ENCODE measurements around the gene C14orf180. TPM values are rescaled to one million over a fixed set of nuclear protein-coding genes. Genes with fewer than 3 reads are reported as not detected.

Gene C14orf180
- polyA plus RNA-seq (2012; ENCODE audit: insufficient read depth, insufficient read length, low read depth), result 1.9 TPM

GRCh38 chr14:104579507-104579906, at the start of gene C14orf180:
TSS of gene C14orf180 (plus strand) at chr14:104579764. CDS start at chr14:104586431, 6,667 bp downstream.
- TF ChIP-seq CTCF (IDR thresholded peaks at IDR 0.05; ENCODE audit: low read depth, low read length), result no peak
- Histone ChIP-seq H3K4me3 (ENCODE audit: low read depth, low read length) (no peak within 1 kb of the TSS), H3K4me1 (peaks cover 54% of the 10 kb centered on the region), H3K36me3 (no peaks in the 10 kb centered on the region), H3K27me3 (no peaks in the 10 kb centered on the region), H3K9me3 (no peaks in the 10 kb centered on the region)
- no peak for DNase-seq

- H3K9me3 ChIP-seq, result peaks cover 9% of the 10 kb centered on the region
- H3K27me3 ChIP-seq, result no peaks in the 10 kb centered on the region
- H3K4me3 ChIP-seq (ENCODE audit: low read depth, low read length), result no peak overlapping the region
- H3K36me3 ChIP-seq, result no peaks in the 10 kb centered on the region
- DNase-seq, result no peak
- H3K4me1 ChIP-seq, result no peaks in the 10 kb centered on the region
- no peak for TF ChIP-seq CTCF (IDR thresholded peaks at IDR 0.05; ENCODE audit: low read depth, low read length)
These were observed 48.9 kb upstream of the C14orf180 start for GRCh38 chr14:104530646-104531045.

GRCh38 chr14:104531421-104532190, 48.0 kb upstream of the C14orf180 start:
- no peaks in the 10 kb centered on the region for H3K4me1 ChIP-seq
- peaks cover 9% of the 10 kb centered on the region for H3K9me3 ChIP-seq
- no peaks in the 10 kb centered on the region for H3K27me3 ChIP-seq
- no peaks in the 10 kb centered on the region for H3K36me3 ChIP-seq
- H3K4me3 ChIP-seq (ENCODE audit: low read depth, low read length), result no peak overlapping the region
- no peak for DNase-seq
- no peak for TF ChIP-seq CTCF (IDR thresholded peaks at IDR 0.05; ENCODE audit: low read depth, low read length)

- no peak for TF ChIP-seq CTCF (IDR thresholded peaks at IDR 0.05; ENCODE audit: low read depth, low read length)
- H3K4me3 ChIP-seq (ENCODE audit: low read depth, low read length), result no peak overlapping the region
- no peaks in the 10 kb centered on the region for H3K36me3 ChIP-seq
These were observed 47.4 kb upstream of the C14orf180 start for GRCh38 chr14:104532191-104532555.

GRCh38 chr14:104534036-104534435, 45.5 kb upstream of the C14orf180 start:
- no peaks in the 10 kb centered on the region for H3K9me3 ChIP-seq
- no peak for TF ChIP-seq CTCF (IDR thresholded peaks at IDR 0.05; ENCODE audit: low read depth, low read length)
- no peaks in the 10 kb centered on the region for H3K27me3 ChIP-seq
- H3K36me3 ChIP-seq, result no peaks in the 10 kb centered on the region
- H3K4me1 ChIP-seq, result no peaks in the 10 kb centered on the region
- DNase-seq, result no peak
- H3K4me3 ChIP-seq (ENCODE audit: low read depth, low read length), result no peak overlapping the region

More at GRCh38 chr14:104532191-104532555, 47.4 kb upstream of the C14orf180 start:
- DNase-seq, result no peak
- Histone ChIP-seq H3K9me3 (peaks cover 7% of the 10 kb centered on the region), H3K27me3 (no peaks in the 10 kb centered on the region), H3K4me1 (no peaks in the 10 kb centered on the region)

- Histone ChIP-seq H3K36me3 (no peaks in the 10 kb centered on the region), H3K4me1 (no peaks in the 10 kb centered on the region)
- DNase-seq, result no peak
These were observed 42.5 kb upstream of the C14orf180 start for GRCh38 chr14:104536942-104537612.

More at GRCh38 chr14:104536942-104537612, 42.5 kb upstream of the C14orf180 start:
- TF ChIP-seq CTCF (IDR thresholded peaks at IDR 0.05; ENCODE audit: low read depth, low read length), result no peak
- H3K27me3 ChIP-seq, result no peaks in the 10 kb centered on the region
- no peaks in the 10 kb centered on the region for H3K9me3 ChIP-seq
- H3K4me3 ChIP-seq (ENCODE audit: low read depth, low read length), result no peak overlapping the region

Data from BE2C (cell line).